Hair follicle dermal papilla cell (primary cell): ENCODE measurements around the gene CYP2A13. TPM values are rescaled to one million over a fixed set of nuclear protein-coding genes. Genes with fewer than 3 reads are reported as not detected.

ENCODE experiments used
- total RNA-seq: library from RNA; depleted of rRNA; stranded (reverse); fragments of >200 nt; gene quantifications from 2 replicates; pipeline ENCODE4 v1.2.3, GENCODE V29; 2012

The CYP2A13 gene, protein sequence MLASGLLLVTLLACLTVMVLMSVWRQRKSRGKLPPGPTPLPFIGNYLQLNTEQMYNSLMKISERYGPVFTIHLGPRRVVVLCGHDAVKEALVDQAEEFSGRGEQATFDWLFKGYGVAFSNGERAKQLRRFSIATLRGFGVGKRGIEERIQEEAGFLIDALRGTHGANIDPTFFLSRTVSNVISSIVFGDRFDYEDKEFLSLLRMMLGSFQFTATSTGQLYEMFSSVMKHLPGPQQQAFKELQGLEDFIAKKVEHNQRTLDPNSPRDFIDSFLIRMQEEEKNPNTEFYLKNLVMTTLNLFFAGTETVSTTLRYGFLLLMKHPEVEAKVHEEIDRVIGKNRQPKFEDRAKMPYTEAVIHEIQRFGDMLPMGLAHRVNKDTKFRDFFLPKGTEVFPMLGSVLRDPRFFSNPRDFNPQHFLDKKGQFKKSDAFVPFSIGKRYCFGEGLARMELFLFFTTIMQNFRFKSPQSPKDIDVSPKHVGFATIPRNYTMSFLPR
- total RNA-seq, result not detected in 2 replicates

DNA sequence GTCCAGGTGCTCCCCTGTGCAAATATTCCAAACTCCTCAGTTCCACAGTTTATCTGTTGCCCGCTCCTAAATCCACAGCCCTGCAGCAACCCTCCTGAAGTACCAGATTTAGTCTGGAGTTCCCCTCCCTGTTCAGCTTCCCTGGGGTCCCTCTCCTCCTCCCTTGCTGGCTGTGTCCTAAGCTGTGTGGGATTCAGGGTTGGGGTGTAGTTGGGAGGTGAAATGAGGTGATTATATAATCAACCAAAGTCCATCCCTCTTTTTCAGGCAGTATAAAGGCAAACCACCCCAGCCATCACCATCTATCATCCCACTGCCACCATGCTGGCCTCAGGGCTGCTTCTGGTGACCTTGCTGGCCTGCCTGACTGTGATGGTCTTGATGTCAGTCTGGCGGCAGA is at the start of gene CYP2A13:
CYP2A13 (plus strand) TSS at position 301 of the 400 bp plus-strand sequence; CDS start at position 322, 21 bp downstream.

DNA sequence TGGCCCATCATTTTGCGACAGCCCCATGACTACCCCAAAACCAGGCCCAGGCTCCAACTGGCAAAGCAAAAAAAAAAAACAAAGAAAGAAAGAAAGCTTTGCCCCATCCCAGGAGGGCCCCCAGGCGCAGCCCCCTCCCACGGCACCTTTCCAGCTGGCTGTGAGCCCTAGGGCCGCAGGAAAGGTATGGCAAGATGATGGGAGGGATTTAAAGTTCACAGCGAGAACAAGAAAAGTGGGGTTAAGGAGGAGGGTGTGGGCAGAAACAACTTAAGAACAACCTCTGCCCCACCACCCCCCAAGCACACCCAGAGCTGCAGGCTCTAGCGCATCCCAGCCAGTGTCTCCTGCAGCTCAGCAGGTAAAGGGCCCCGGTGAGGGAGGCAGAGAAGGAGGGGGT is 25.9 kb downstream of the CYP2A13 start, which contains the start of gene CYP2F1:
CYP2F1 (plus strand) TSS at position 301 of the 400 bp plus-strand sequence. CDS start 1,757 bp downstream, outside the sequence.

Other genes with a start within 250 kb of the CYP2A13 start
- not detected in 2 replicates for gene CYP2A6, start 238.0 kb upstream of the CYP2A13 start, total RNA-seq
- not detected in 2 replicates for gene CYP2A7, start 206.2 kb upstream of the CYP2A13 start, total RNA-seq
- not detected in 2 replicates for gene CYP2B6, start 97.2 kb upstream of the CYP2A13 start, total RNA-seq
- not detected in 2 replicates for gene CYP2F1, start 26.0 kb downstream of the CYP2A13 start, total RNA-seq
- gene CYP2S1, start 104.8 kb downstream of the CYP2A13 start, total RNA-seq, result not detected in 2 replicates
- 361 and 371 TPM in 2 replicates for gene AXL, start 130.8 kb downstream of the CYP2A13 start, total RNA-seq
- 117 and 128 TPM in 2 replicates for gene HNRNPUL1, start 175.9 kb downstream of the CYP2A13 start, total RNA-seq
- gene CCDC97, start 221.7 kb downstream of the CYP2A13 start, total RNA-seq, result 15.8 and 20.3 TPM in 2 replicates